GM21786 (cell line): ENCODE measurements around the gene SAMD4A.

Source experiments
- ATAC-seq: cut with Tn5 transposase; IDR thresholded peaks from one replicate; pipeline ENCODE4 v1.9.1; 2021; ENCODE audit not compliant: unreplicated experiment

Gene SAMD4A

DNA sequence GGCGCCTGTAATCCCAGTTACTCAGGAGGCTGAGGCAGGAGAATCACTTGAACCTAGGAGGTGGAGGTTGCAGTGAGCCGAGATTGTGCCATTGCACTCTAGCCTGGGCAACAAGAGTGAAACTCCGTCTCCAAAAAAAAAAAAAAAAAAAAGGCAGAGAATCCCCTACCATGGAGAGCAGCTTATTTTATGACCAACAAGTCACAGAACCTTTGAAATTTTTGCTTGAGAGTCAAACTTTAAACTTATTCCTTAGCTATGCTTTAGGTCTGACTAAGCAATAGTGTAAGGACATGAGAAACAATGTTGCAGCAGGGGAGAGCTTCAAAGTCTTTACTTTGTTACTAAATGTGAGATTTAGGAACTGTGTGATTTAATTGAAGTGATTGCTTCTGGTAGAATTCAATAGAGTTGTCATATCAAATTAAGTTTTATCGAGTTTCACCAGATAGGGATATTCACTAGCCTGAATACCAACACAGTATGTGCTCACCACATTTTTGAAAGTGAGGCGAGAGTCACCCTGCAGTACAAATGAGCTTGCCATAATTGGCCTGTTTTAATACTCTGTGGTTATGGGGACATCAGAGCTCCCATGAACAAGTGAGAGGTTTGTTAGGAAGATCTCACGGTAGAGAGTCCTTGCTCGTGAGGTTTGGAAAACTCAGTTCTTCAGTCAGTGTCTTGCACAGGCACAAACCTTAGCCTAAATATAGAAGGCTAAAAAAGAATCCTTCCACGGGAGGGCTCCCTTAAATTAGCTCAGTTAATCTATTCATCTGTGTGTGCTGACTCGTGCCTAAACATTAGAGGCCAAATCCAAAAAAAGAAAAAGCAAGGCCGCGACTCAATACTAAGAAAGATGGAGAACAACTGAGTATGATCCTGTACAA is 108.6 kb downstream of the SAMD4A start:
- no peak for ATAC-seq

DNA sequence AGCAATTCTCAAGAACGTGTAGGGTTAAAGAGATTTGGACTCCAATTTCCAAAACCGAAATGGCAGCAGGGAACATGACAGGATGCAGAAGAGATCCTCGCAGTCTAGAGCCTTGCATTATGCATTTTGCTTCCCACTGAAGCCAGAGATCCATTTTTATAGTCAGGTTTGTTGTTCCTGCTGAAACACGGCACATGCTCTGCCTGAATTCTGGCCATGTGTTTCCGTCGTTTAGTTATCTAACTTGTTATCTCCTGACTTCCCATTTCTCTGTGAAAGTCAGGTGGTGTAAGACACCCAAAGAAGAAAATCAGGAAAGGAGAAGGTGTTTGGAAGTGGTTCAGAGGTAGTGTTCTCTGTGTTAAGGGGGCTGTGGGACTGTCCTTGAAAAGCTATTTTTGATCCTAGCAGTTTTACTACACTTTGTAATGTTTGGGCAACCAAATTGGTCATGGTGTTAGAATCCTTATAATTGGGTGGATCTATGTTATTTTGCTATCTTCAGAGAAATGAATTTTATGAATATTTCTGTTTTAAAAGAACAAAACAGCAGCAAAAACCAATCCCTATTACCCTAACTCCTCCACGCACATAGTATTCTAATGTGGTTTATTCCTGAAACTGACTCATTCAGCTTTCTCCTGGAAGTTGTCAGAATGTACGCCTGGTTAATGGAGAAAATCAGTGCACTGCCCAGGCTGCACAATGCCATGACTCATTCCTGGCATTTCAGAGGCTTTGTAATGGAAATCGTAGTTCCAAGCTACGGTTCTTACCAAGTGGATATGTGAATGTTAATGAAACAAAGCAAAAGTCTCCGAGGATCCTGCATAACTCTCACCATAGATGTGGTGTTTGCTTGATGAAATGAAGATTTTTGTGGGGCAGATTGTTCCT is 110.1 kb downstream of the SAMD4A start:
- ATAC-seq: no peak

DNA sequence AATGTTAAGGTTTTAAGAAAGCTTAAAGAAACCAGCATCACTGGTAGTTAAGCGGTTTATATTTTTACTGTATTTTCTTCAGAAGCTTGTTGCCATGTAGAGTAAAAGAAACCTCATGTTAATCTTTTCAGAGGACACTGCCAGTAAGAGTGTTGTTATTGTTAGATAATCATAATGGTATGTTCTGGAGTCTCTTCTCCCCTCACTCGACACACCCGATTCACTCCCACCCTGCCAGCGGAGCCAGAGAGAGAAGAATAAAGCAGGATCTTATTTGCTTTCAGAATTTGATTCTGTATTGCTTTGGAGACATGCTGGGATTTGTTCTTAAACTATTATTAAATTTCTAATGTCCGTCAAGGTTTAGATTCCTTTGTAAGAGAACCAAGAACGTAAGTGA is 113.7 kb downstream of the SAMD4A start:
- ATAC-seq: no peak

- no peak for ATAC-seq
Observed at GRCh38 chr14:54681811-54682261, 114.9 kb downstream of the SAMD4A start.

GRCh38 chr14:54682578-54682977 is 115.7 kb downstream of the SAMD4A start:
- ATAC-seq: no peak

DNA sequence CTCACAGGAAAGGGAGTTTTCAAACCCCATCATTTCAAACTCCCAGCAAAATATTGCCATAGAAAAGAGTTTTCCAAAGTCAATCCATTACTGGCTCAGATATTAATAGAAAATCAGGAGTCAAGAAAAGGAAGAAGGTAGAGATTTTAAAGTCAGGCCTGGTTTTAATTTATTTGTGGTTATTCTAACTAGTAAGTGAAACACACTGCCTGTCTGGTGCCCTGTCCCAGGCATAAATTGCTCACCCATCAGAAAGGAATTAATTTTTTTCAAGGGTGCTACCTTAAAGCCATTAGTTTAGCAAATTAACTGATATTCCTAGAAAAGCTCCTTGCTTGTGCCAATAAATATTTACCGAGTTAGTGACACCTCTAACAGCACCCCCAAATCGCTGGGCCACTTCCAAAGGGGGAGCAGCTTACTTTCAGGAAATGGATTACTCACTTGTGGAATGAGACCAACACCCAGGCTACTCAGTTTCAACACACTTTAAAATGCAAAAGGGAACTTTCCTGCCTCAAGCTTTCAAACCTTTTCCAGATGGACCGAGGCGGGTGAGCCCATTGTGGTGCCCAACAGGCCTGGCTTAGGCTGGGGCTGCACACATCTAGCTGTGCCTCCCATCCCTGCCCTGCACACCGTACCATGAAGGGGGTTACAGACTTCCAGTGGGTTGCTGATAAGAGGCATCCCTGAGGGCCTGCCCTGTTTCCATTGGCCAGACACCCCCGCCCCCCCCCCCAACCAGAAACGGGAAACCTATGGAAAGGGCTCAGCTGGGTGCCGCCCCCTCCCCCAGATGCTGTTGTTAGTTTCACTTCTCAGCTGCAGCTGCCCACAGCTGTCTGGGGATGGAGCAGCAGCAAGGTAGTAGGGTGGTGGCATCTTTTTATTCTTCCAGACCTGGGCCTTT is 117.2 kb downstream of the SAMD4A start:
- ATAC-seq: no peak

- no peak for ATAC-seq
Observed at GRCh38 chr14:54685286-54685845, 118.4 kb downstream of the SAMD4A start.

DNA sequence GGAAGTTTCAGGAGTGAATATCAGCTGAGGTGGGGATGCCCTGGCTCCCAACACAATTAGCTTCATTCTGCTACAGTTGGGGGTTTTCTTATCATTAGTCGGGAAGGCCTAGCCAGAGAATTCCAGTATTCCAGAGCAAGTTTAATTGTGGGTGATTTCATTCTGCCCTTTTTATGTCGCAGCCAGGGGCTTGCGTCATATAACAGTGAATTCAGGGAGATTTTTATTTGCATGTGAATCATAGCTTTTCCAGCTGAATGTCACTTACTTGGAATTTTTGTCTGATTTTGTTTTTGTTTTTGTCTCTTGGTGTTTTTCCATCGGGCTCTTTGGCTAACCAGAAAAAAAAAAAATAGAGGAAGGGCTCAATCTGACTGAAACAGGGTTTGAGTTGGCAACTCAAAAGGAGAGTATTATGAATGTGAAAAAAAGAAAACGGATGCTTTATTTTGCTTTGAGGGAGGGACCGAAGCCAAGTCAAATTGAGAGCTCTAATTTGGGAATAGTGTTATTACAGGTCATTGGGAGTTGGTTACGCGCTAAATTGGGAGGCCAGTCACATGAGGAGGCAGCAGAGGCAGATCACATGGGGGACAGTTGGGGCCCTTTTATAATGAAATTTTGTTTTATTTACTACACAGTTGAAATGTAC is 119.4 kb downstream of the SAMD4A start:
- no peak for ATAC-seq

GRCh38 chr14:54686871-54687749 is 120.2 kb downstream of the SAMD4A start:
- ATAC-seq: no peak

DNA sequence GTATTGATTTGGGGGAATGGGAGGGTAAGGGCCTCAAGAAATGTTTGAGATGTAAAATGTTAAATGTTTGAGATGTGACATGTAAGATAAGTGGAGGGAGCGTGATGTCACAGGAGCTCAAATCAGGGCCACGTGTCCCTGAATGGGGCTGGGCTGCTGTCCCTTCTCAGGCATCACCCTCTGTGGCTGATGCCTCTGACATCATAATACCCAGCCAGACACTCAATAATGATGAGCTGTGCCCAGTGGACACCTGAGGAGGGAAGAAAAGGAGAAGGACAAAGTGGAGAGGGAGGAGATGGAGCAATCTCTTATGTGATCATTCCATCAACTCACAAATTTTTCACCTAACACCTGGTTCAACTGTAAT is 120.8 kb downstream of the SAMD4A start:
- ATAC-seq: no peak

- no peak for ATAC-seq
Observed at GRCh38 chr14:54688229-54688628, 121.3 kb downstream of the SAMD4A start.

- no peak for ATAC-seq
Observed at GRCh38 chr14:54689928-54690327, 123.0 kb downstream of the SAMD4A start.

DNA sequence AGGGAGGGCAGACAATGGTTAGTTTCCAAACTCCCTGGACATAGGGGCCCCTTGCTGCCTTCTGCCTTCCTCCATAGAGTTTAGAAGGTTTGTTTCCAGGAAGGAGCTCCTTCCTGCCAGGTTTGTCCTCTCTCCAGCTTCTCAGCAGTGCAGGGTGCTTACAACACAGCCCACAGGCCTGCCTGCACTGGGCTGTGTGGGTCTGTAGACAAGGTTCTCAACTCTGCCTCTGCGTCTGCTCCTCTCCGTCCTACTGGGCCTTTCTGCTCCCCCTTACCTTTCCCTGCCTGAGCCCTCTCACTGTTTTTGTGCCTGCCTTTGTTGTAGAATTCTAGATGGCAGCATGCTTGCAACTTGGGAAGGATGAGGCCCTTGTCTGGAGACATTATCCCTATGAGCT is 124.0 kb downstream of the SAMD4A start:
- no peak for ATAC-seq

DNA sequence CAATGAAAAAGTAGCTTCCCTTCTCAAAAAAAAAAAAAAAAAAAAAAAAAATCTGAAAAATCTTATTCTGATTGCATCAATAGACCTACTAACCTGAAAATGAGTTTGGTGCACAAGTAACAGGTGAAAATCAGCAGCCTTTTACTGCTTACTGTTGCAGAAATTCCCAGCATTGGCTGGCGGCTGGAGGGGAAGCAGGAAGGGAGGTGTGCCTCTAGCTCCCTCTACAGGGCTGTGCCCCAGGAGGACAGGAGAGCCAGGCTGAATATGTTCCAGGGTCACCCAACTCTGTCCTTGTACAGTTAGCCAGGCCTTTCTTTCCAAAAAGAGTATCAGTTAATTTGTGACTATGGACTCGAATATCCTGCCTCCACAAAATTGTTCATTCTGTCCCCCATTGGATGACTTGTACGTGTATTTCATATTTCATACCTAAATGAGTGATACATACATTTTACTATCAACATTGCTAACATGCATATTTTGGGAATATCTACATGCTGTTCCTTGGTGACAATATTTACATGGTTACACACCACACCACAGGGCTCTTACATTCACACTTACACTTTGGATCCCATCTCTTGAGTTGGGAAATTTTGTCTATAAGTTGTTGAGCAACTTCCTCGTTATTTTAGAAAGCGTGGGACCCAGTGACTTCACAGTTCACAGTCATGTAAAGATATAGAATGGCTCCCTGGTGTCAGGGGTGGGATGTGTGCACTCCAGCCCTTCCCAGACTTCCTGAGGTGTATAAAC is 124.8 kb downstream of the SAMD4A start:
- ATAC-seq: no peak

GRCh38 chr14:54692284-54692772 is 125.4 kb downstream of the SAMD4A start:
- ATAC-seq: no peak

DNA sequence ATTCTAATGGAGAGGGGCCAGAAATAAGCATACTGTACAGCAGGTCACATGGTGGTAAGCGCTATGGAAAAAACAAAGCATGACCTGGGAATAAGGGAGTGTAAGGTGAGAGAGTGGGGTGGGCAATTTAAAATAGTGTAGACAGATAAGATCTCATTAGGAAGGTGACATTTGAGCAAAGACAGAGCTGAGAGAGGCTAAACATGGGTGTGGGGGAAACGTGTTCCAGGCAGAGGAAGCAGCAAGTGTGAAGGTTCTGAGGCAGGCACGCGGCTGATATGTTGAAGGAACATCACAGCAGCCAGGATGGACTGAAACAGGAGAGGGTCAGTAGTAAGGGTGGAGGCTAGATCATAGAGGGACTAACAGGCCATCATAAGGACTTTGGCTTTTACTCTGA is 126.8 kb downstream of the SAMD4A start:
- ATAC-seq: no peak

DNA sequence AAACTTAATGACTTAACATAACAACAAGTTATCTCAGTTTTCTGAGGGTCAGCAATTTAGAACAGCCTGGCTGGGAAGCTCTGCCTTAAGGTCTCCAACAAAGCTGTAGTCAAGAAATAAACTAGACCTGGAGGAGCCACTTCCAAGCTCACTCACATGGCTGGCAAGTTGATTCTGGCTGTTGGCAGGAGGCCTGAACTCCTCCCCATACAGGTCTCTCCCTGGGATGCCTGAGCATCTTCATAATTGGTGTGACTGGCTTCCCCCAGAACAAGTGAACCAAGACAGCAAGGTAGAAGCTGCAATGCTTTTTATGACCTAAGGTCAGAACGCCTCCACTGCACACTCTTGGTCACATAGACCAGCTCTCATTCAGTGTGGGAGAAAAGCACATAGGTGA is 128.3 kb downstream of the SAMD4A start:
- no peak for ATAC-seq

GRCh38 chr14:54697001-54697400 is 130.1 kb downstream of the SAMD4A start:
- ATAC-seq: no peak
